ENCODE data around the gene CRYBB1. TPM values are rescaled to one million over a fixed set of nuclear protein-coding genes. Genes with fewer than 3 reads are reported as not detected.

CRYBB1 gene
- total and polyA plus RNA-seq, 2 experiments from 2014 or later: not detected

- Histone ChIP-seq H3K9me3 (ENCODE audit: low read depth) (no peaks in the 10 kb centered on the region), H2AFZ (no peak overlapping the region), H3K4me1 (ENCODE audit: insufficient read depth) (no peaks in the 10 kb centered on the region), H3K27me3 (peaks cover 11% of the 10 kb centered on the region), H3K9me2 (replicated peaks; ENCODE audit: insufficient read depth) (no peaks in the 10 kb centered on the region), H3K4me3 (no peak overlapping the region), H3K4me2 (no peak overlapping the region), H3K36me3 (replicated peaks; ENCODE audit: insufficient read depth, low read depth) (no peaks in the 10 kb centered on the region), H4K20me1 (ENCODE audit: insufficient read depth, poor library complexity, severe bottlenecking) (no peaks in the 10 kb centered on the region), H3K79me2 (no peaks in the 10 kb centered on the region), H3K27ac (no peak overlapping the region)
- WGBS (ENCODE audit: low lambda C conversion rate, missing lambda C conversion rate): 93% methylated on average over 4 of the region's 4 CpGs
- TF ChIP-seq EZH2phosphoT487 (IDR thresholded peaks at IDR 0.05; ENCODE audit: low read depth, severe bottlenecking, unreplicated experiment) (no peak), EZH2 (IDR thresholded peaks at IDR 0.05; ENCODE audit: borderline replicate concordance) (no peak), CTCF (IDR thresholded peaks at IDR 0.05; ENCODE audit: poor library complexity) (no peak)
- no peak for DNase-seq (ENCODE audit: low spot score)
Observed at GRCh38 chr22:26606611-26607010, 11.2 kb downstream of the CRYBB1 start.

GRCh38 chr22:26604368-26604767 is 13.5 kb downstream of the CRYBB1 start:
- H3K4me1 ChIP-seq (ENCODE audit: insufficient read depth): no peaks in the 10 kb centered on the region
- 78% methylated on average over 1 of the region's 1 CpG for WGBS (ENCODE audit: low lambda C conversion rate, missing lambda C conversion rate)
- no peaks in the 10 kb centered on the region for H3K9me2 ChIP-seq (replicated peaks; ENCODE audit: insufficient read depth)
- H4K20me1 ChIP-seq (ENCODE audit: insufficient read depth, poor library complexity, severe bottlenecking): no peaks in the 10 kb centered on the region
- H3K9me3 ChIP-seq (ENCODE audit: low read depth): no peaks in the 10 kb centered on the region
- no peak overlapping the region for H3K4me2 ChIP-seq
- H3K27ac ChIP-seq: no peak overlapping the region
- no peak for DNase-seq (ENCODE audit: low spot score)
- no peak overlapping the region for H3K4me3 ChIP-seq
- H3K36me3 ChIP-seq (replicated peaks; ENCODE audit: insufficient read depth, low read depth): no peaks in the 10 kb centered on the region
- H3K79me2 ChIP-seq: no peaks in the 10 kb centered on the region
- H2AFZ ChIP-seq: no peak overlapping the region
- H3K27me3 ChIP-seq: peaks cover 11% of the 10 kb centered on the region
- TF ChIP-seq EZH2 (IDR thresholded peaks at IDR 0.05; ENCODE audit: borderline replicate concordance) (no peak), EZH2phosphoT487 (IDR thresholded peaks at IDR 0.05; ENCODE audit: low read depth, severe bottlenecking, unreplicated experiment) (no peak), CTCF (IDR thresholded peaks at IDR 0.05; ENCODE audit: poor library complexity) (no peak)

- no peak overlapping the region for H3K27ac ChIP-seq
- H3K9me2 ChIP-seq (replicated peaks; ENCODE audit: insufficient read depth): no peaks in the 10 kb centered on the region
- H3K9me3 ChIP-seq (ENCODE audit: low read depth): no peaks in the 10 kb centered on the region
- H3K4me1 ChIP-seq (ENCODE audit: insufficient read depth): no peaks in the 10 kb centered on the region
- H3K4me2 ChIP-seq: no peak overlapping the region
- no peaks in the 10 kb centered on the region for H3K79me2 ChIP-seq
- TF ChIP-seq EZH2 (IDR thresholded peaks at IDR 0.05; ENCODE audit: borderline replicate concordance) (no peak), EZH2phosphoT487 (IDR thresholded peaks at IDR 0.05; ENCODE audit: low read depth, severe bottlenecking, unreplicated experiment) (no peak), CTCF (IDR thresholded peaks at IDR 0.05; ENCODE audit: poor library complexity) (no peak)
- no peaks in the 10 kb centered on the region for H3K27me3 ChIP-seq
- H2AFZ ChIP-seq: no peak overlapping the region
- no peaks in the 10 kb centered on the region for H4K20me1 ChIP-seq (ENCODE audit: insufficient read depth, poor library complexity, severe bottlenecking)
- no peaks in the 10 kb centered on the region for H3K36me3 ChIP-seq (replicated peaks; ENCODE audit: insufficient read depth, low read depth)
- H3K4me3 ChIP-seq: no peak overlapping the region
- no peak for DNase-seq (ENCODE audit: low spot score)
- WGBS (ENCODE audit: low lambda C conversion rate, missing lambda C conversion rate): 87% methylated on average over 4 of the region's 4 CpGs
Observed at GRCh38 chr22:26602127-26602526, 15.7 kb downstream of the CRYBB1 start.

GRCh38 chr22:26601726-26602125 is 16.1 kb downstream of the CRYBB1 start:
- Histone ChIP-seq H3K27me3 (no peaks in the 10 kb centered on the region), H3K79me2 (no peaks in the 10 kb centered on the region), H3K9me2 (replicated peaks; ENCODE audit: insufficient read depth) (no peaks in the 10 kb centered on the region), H2AFZ (no peak overlapping the region), H3K36me3 (replicated peaks; ENCODE audit: insufficient read depth, low read depth) (no peaks in the 10 kb centered on the region), H3K4me2 (no peak overlapping the region), H3K27ac (no peak overlapping the region), H3K4me3 (no peak overlapping the region), H3K4me1 (ENCODE audit: insufficient read depth) (no peaks in the 10 kb centered on the region), H4K20me1 (ENCODE audit: insufficient read depth, poor library complexity, severe bottlenecking) (no peaks in the 10 kb centered on the region), H3K9me3 (ENCODE audit: low read depth) (no peaks in the 10 kb centered on the region)
- WGBS (ENCODE audit: low lambda C conversion rate, missing lambda C conversion rate): 91% methylated on average over 12 of the region's 12 CpGs
- TF ChIP-seq EZH2phosphoT487 (IDR thresholded peaks at IDR 0.05; ENCODE audit: low read depth, severe bottlenecking, unreplicated experiment): no peak
- TF ChIP-seq EZH2 (IDR thresholded peaks at IDR 0.05; ENCODE audit: borderline replicate concordance): no peak
- no peak for TF ChIP-seq CTCF (IDR thresholded peaks at IDR 0.05; ENCODE audit: poor library complexity)
- no peak for DNase-seq (ENCODE audit: low spot score)

Measured in hepatocyte (in vitro differentiated cells).